ENCODE results near the gene SEMA5A.

Gene SEMA5A

DNA sequence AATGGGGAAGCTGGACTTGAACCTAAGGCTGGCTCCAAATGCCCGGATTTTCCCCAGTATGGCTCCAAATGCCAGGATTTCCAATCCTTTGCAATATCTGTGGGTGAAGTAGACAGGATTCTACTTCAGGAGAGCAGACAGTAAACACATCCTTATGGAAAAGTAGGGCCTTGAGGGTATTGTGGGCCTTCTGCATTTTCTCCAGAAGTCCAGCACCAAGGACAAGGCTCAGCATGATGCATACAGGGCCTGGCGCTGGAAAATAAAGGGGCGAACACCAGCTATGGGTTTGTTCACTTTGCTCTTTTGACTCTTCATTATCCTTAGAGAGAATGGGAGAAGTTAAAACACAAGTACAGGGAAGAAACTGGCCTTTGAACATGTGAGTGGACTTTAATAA is 347.5 kb downstream of the SEMA5A start:
- peak; percentile 37 for DNase-seq (ENCODE audit: low read depth)
- no peak overlapping the region for H3K4me3 ChIP-seq (ENCODE audit: control insufficient read depth, low read depth, low read length)
- TF ChIP-seq, protein P1, sequence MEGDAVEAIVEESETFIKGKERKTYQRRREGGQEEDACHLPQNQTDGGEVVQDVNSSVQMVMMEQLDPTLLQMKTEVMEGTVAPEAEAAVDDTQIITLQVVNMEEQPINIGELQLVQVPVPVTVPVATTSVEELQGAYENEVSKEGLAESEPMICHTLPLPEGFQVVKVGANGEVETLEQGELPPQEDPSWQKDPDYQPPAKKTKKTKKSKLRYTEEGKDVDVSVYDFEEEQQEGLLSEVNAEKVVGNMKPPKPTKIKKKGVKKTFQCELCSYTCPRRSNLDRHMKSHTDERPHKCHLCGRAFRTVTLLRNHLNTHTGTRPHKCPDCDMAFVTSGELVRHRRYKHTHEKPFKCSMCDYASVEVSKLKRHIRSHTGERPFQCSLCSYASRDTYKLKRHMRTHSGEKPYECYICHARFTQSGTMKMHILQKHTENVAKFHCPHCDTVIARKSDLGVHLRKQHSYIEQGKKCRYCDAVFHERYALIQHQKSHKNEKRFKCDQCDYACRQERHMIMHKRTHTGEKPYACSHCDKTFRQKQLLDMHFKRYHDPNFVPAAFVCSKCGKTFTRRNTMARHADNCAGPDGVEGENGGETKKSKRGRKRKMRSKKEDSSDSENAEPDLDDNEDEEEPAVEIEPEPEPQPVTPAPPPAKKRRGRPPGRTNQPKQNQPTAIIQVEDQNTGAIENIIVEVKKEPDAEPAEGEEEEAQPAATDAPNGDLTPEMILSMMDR (conservative IDR thresholded peaks at IDR 0.05; ENCODE audit: control insufficient read depth, insufficient read depth, low read depth, low read length), result no peak

DNA sequence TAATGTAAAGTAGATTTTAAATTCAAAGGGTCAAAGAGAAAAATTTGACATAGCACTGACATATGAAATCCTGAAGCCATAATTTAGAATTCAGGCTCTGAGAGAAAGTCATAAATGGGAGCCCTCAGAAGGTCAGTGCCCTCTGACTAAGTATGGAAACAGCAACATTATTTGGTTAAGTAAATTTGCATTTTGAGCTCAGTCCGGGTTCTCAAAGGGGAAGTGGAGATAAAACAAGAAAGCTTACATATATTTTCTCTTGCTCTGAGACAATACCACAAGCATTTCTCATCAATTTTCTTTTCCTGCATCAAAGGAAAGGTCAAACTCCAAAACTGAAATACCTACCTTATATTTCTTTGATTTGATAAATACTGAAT is 348.0 kb downstream of the SEMA5A start:
- TF ChIP-seq, protein P1 (conservative IDR thresholded peaks at IDR 0.05; ENCODE audit: control insufficient read depth, insufficient read depth, low read depth, low read length), result no peak
- no peak overlapping the region for H3K4me3 ChIP-seq (ENCODE audit: control insufficient read depth, low read depth, low read length)
- DNase-seq (ENCODE audit: low read depth), result peak; percentile 49

DNA sequence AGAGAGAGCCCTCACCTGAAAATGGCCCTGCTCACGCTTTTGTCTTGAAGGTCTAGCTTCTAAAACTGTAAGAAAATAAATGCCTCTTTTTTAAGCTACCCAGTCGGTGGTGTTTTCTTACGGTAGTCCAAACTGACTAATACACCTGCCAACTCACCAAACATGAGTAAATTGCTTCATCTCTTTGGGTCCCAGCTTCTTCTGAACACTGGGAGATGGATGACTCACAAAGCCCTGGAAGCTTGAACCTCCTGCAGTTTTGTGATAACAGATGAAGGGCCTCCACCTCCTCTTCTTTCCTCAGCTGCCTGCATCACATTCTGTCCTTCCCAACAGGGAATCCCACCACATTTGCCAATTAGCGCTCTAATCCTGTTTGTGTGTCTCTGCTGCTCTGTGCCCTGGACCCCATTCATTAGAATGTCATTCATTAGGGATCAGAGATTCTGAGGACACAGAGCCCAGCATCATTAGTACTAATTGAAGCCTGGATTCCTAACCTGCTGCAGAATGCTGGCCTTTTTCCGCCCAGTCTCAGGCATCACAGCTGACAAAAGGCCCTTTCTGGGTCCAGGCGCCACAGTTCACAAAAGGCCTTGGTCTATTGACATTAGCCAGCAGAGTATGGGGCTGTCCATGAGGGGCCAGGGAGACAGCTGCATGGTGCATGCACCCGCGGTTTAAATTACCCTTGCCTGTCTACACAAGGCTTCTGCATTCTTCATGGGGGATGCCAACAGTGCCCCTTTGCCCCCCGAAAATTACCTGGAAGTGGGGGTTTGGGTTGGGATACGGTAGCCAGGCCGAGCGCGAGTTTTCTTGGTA is 349.3 kb downstream of the SEMA5A start:
- TF ChIP-seq, protein P1 (conservative IDR thresholded peaks at IDR 0.05; ENCODE audit: control insufficient read depth, insufficient read depth, low read depth, low read length), result no peak
- peak; percentile 87 for DNase-seq (ENCODE audit: low read depth)
- H3K4me3 ChIP-seq (ENCODE audit: control insufficient read depth, low read depth, low read length), result no peak overlapping the region

DNA sequence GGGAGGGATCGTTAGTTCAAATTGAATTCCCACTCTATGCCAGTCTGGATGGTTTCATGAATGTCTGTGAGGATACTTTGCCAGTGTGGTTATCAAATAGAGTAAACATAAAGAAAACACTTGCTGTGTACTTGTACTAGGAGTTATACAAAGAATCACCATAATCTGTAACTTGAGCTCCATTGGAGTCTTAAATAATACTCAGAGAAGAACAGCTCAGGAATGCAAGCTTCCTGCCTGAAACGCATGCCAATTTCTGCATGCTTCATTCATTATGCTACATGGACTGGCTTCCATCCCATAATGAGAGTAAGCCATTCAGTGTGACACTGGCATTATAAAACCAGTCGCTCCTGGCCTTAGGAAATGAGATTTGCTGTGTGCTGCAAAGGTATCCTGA is 351.4 kb downstream of the SEMA5A start:
- H3K4me3 ChIP-seq (ENCODE audit: control insufficient read depth, low read depth, low read length), result no peak overlapping the region
- peak; percentile 73 for DNase-seq (ENCODE audit: low read depth)
- TF ChIP-seq, protein P1 (conservative IDR thresholded peaks at IDR 0.05; ENCODE audit: control insufficient read depth, insufficient read depth, low read depth, low read length), result no peak

DNA sequence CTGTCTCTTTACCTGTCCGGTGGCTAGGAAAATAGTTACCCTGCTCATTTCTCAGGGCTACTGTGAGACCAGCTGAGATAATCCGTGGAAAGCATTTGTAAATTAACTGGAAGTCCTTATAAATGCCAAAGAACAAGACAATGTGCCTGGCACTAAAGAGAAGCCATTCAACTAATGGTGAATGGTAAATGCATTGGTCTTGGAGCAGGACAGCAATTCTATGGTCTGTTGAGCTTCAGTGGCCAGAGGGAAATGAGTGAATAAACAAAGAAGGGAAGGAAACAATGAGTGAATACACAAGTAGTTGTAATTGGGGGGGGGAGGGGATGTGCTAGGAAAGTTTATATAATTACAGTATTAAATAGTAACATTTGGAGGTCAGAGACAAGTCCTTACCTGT is 353.6 kb downstream of the SEMA5A start:
- TF ChIP-seq, protein P1 (conservative IDR thresholded peaks at IDR 0.05; ENCODE audit: control insufficient read depth, insufficient read depth, low read depth, low read length), result no peak
- H3K4me3 ChIP-seq (ENCODE audit: control insufficient read depth, low read depth, low read length), result no peak overlapping the region
- DNase-seq (ENCODE audit: low read depth), result no peak

DNA sequence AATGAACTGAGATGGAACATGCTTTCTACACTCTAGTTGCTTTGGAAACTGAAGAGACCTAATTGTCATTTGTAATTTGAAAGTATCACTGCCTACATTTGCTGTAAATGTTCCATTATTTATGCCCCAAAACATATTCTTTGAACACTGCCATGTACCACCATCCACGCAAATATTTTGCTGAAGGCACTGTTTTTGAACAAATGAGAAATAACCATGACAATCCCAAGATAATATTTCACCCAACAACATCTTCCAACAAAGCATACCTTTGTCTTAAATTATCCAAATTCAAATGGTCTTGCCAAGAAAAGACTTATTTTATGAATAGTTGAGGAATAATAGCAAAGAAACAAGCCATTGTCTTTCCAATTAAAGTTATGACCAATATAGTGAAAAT is 356.2 kb downstream of the SEMA5A start:
- H3K4me3 ChIP-seq (ENCODE audit: control insufficient read depth, low read depth, low read length), result no peak overlapping the region
- DNase-seq (ENCODE audit: low read depth), result no peak
- TF ChIP-seq, protein P1 (conservative IDR thresholded peaks at IDR 0.05; ENCODE audit: control insufficient read depth, insufficient read depth, low read depth, low read length), result no peak

Measured in fibroblast of mammary gland (primary cell).